WTC11 (cell line): ENCODE results near the gene NPEPL1. TPM values are rescaled to one million over a fixed set of nuclear protein-coding genes. Genes with fewer than 3 reads are reported as not detected.
A peak's percentile ranks its signal among the peaks of the same experiment; 100 is the strongest.

Experiments used
- ATAC-seq: fragments of 200-7000 bp; cut with Tn5 transposase; 2 replicates; pipeline ENCODE4 v1.10.0; 2021; ENCODE audit warnings: mild to moderate bottlenecking, moderate library complexity
- CTCF ChIA-PET: fragments of 300-600 bp; sonication (Branson Sonifier 250); formaldehyde crosslinking; loops from one replicate; lab custom pipeline; 2021; ENCODE audit warnings: antibody characterized with exemption; lab: Charles Lee
- POLR2A ChIA-PET: fragments of 350-600 bp; sonication (Branson Sonifier 250); formaldehyde crosslinking; loops from one replicate; lab custom pipeline; 2021; ENCODE audit warnings: antibody characterized with exemption; lab: Charles Lee
- DNase-seq: peaks from one replicate; pipeline ENCODE4 v3.0.0; 2021; ENCODE audit warnings: low spot score
- H3K27ac Mint-ChIP-seq: 2 replicates; pipeline ENCODE4 v1.8.0; 2021; ENCODE audit warnings: mixed read lengths
- H3K27me3 Mint-ChIP-seq: 2 replicates; pipeline ENCODE4 v1.8.0; 2021; ENCODE audit warnings: low read depth, mild to moderate bottlenecking, moderate library complexity, mixed read lengths
- H3K36me3 Mint-ChIP-seq: 2 replicates; pipeline ENCODE4 v1.8.0; 2021; ENCODE audit warnings: mixed read lengths
- H3K4me1 Mint-ChIP-seq: 2 replicates; pipeline ENCODE4 v1.8.0; 2022; ENCODE audit warnings: mixed read lengths
- H3K4me3 Mint-ChIP-seq: 2 replicates; pipeline ENCODE4 v1.8.0; 2021; ENCODE audit warnings: mild to moderate bottlenecking, moderate library complexity, mixed read lengths
- H3K9me3 Mint-ChIP-seq: 2 replicates; pipeline ENCODE4 v1.8.0; 2021; ENCODE audit warnings: mixed read lengths
- CBFB ChIP-seq: sonication (generic); formaldehyde crosslinking; IDR thresholded peaks from 2 replicates; pipeline ENCODE4 v1.8.1; 2022; ENCODE audit warnings: mild to moderate bottlenecking, low read depth, missing genetic modification reagents
- CREB1 ChIP-seq: sonication (generic); formaldehyde crosslinking; IDR thresholded peaks from 2 replicates; pipeline ENCODE4 v1.8.0; 2023; ENCODE audit warnings: mild to moderate bottlenecking, missing genetic modification reagents
- CREM ChIP-seq: sonication (generic); formaldehyde crosslinking; IDR thresholded peaks from 2 replicates; pipeline ENCODE4 v1.8.1; 2022; ENCODE audit warnings: mild to moderate bottlenecking, missing genetic modification reagents, moderate library complexity
- E2F1 ChIP-seq: sonication (generic); formaldehyde crosslinking; IDR thresholded peaks from 2 replicates; pipeline ENCODE4 v1.8.0; 2022; ENCODE audit warnings: mild to moderate bottlenecking, missing genetic modification reagents
- ETV6 ChIP-seq: sonication (generic); formaldehyde crosslinking; IDR thresholded peaks from 2 replicates; pipeline ENCODE4 v1.8.1; 2022; ENCODE audit warnings: mild to moderate bottlenecking, missing genetic modification reagents
- IRF2 ChIP-seq: sonication (generic); formaldehyde crosslinking; IDR thresholded peaks from 2 replicates; pipeline ENCODE4 v1.8.0; 2022; ENCODE audit warnings: low read depth, missing genetic modification reagents, borderline replicate concordance
- JUN ChIP-seq: sonication (generic); formaldehyde crosslinking; IDR thresholded peaks from 2 replicates; pipeline ENCODE4 v1.8.0; 2023; ENCODE audit warnings: mild to moderate bottlenecking, missing genetic modification reagents
- NR2C2 ChIP-seq: sonication (generic); formaldehyde crosslinking; IDR thresholded peaks from 2 replicates; pipeline ENCODE4 v1.8.0; 2022; ENCODE audit warnings: mild to moderate bottlenecking, missing genetic modification reagents
- OVOL2 ChIP-seq: fragments of 250-450 bp; sonication (Bioruptor Pico); IDR thresholded peaks from 2 replicates; pipeline ENCODE4 v1.9.0; 2021; ENCODE audit warnings: mild to moderate bottlenecking, borderline replicate concordance
- RORB ChIP-seq: fragments of 250-450 bp; sonication (Bioruptor Pico); IDR thresholded peaks from 2 replicates; pipeline ENCODE4 v1.9.0; 2021; ENCODE audit warnings: mild to moderate bottlenecking
- ZBTB21 ChIP-seq: sonication (generic); formaldehyde crosslinking; IDR thresholded peaks from 2 replicates; pipeline ENCODE4 v1.8.1; 2023; ENCODE audit warnings: mild to moderate bottlenecking, missing genetic modification reagents, borderline replicate concordance
- ZBTB43 ChIP-seq: sonication (generic); formaldehyde crosslinking; IDR thresholded peaks from 2 replicates; pipeline ENCODE4 v1.8.1; 2023; ENCODE audit warnings: mild to moderate bottlenecking, missing genetic modification reagents
- ZNF219 ChIP-seq: sonication (generic); formaldehyde crosslinking; IDR thresholded peaks from 2 replicates; pipeline ENCODE4 v1.8.0; 2023; ENCODE audit warnings: missing genetic modification reagents, mild to moderate bottlenecking, borderline replicate concordance
- ZNF425 ChIP-seq: fragments of 250-450 bp; sonication (Bioruptor Pico); conservative IDR thresholded peaks from 2 replicates; pipeline ENCODE4 v1.9.0; 2021; ENCODE audit warnings: mild to moderate bottlenecking
- total RNA-seq: library from RNA; stranded (reverse); gene quantifications from 3 replicates; pipeline ENCODE4 v1.2.3, GENCODE V29; 2021
- TF ChIP-seq, protein P1 (sequence below): sonication (generic); formaldehyde crosslinking; IDR thresholded peaks from 2 replicates; pipeline ENCODE4 v1.8.1; 2022; ENCODE audit warnings: mild to moderate bottlenecking, missing genetic modification reagents, moderate library complexity, borderline replicate concordance
- TF ChIP-seq, protein P2 (sequence below): sonication (generic); formaldehyde crosslinking; IDR thresholded peaks from 2 replicates; pipeline ENCODE4 v1.8.0; 2022; ENCODE audit warnings: mild to moderate bottlenecking, missing genetic modification reagents
- TF ChIP-seq, protein P3 (sequence below): sonication (generic); formaldehyde crosslinking; IDR thresholded peaks from 2 replicates; pipeline ENCODE4 v1.8.1; 2023; ENCODE audit warnings: mild to moderate bottlenecking, missing genetic modification reagents, moderate library complexity
- TF ChIP-seq, protein P4 (sequence below): sonication (generic); formaldehyde crosslinking; IDR thresholded peaks from 2 replicates; pipeline ENCODE4 v1.8.1; 2023; ENCODE audit warnings: mild to moderate bottlenecking, moderate library complexity, missing genetic modification reagents
- TF ChIP-seq, protein P5 (sequence below): sonication (generic); formaldehyde crosslinking; IDR thresholded peaks from 2 replicates; pipeline ENCODE4 v1.8.1; 2022; ENCODE audit warnings: low read depth, missing genetic modification reagents, borderline replicate concordance

NPEPL1 gene
- total RNA-seq, 1 experiment from 2014 or later: 39.9 TPM

DNA sequence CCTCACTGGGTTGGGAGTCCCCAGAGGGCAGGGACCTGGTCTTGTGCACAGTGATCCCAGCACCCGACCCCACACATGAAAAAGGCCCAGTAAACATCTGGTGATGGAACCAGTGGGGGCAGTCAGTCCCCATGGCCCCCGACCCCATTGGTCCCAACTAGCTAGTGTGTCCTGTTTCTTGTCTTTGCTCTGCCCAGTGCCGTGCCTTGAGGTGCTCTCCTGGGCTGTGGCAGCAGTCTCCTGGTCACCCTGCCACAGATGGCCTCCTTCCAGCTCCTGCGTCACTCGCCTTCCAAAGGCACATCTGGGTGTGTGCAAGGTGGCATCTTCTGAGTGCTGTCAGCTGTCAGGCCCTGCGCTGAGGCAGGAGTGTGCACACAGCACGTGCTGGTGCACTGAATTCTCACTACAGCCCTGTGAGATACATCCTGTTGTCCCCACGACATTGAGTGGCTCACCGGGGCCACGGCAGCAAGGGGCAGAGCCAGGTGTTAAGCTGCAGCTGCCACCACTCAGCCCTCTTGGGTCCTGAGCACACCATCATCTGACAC is 3.9 kb downstream of the NPEPL1 start:
- DNase-seq (no peak), ATAC-seq (no peak)
- POLR2A ChIA-PET: no interaction called here
- Mint-ChIP-seq H3K27me3 (no peaks in the 10 kb centered on the region), H3K27ac (peak overlapping the region; percentile 41; the same call in 1 of the 2 replicates), H3K36me3 (peaks cover 17% of the 10 kb centered on the region), H3K4me1 (peaks cover 22% of the 10 kb centered on the region), H3K4me3 (no peak overlapping the region), H3K9me3 (no peaks in the 10 kb centered on the region)
- CTCF ChIA-PET: interaction anchor here (1.7 kb wide), 2 partner anchors 45 to 215 kb away, joined by 6 read pairs; partner anchors contain the start of gene STX16
- TF ChIP-seq IRF2 (CRISPR knock-in tag) (no peak), ETV6 (CRISPR knock-in tag) (no peak), RORB (CRISPR knock-in tag) (no peak), E2F1 (no peak)

- POLR2A ChIA-PET: no interaction called here
- H3K4me1 Mint-ChIP-seq: peaks cover 19% of the 10 kb centered on the region
- CTCF ChIA-PET: interaction anchor here (1.7 kb wide), 2 partner anchors 46 to 216 kb away, joined by 6 read pairs; partner anchors contain the start of gene STX16
- TF ChIP-seq, protein P1, sequence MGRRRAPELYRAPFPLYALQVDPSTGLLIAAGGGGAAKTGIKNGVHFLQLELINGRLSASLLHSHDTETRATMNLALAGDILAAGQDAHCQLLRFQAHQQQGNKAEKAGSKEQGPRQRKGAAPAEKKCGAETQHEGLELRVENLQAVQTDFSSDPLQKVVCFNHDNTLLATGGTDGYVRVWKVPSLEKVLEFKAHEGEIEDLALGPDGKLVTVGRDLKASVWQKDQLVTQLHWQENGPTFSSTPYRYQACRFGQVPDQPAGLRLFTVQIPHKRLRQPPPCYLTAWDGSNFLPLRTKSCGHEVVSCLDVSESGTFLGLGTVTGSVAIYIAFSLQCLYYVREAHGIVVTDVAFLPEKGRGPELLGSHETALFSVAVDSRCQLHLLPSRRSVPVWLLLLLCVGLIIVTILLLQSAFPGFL (CRISPR knock-in tag): no peak
- no peak for TF ChIP-seq JUN
- TF ChIP-seq, protein P2, sequence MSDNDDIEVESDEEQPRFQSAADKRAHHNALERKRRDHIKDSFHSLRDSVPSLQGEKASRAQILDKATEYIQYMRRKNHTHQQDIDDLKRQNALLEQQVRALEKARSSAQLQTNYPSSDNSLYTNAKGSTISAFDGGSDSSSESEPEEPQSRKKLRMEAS (CRISPR knock-in tag): no peak
- no peak for TF ChIP-seq CBFB
- DNase-seq (peak; percentile 5), ATAC-seq (no peak)
- no peaks in the 10 kb centered on the region for H3K9me3 Mint-ChIP-seq
- no peaks in the 10 kb centered on the region for H3K27me3 Mint-ChIP-seq
- H3K4me3 Mint-ChIP-seq: no peak overlapping the region
- H3K36me3 Mint-ChIP-seq: peaks cover 17% of the 10 kb centered on the region
- H3K27ac Mint-ChIP-seq: peak overlapping the region; percentile 41
These were observed 4.7 kb downstream of the NPEPL1 start for GRCh38 chr20:58697201-58697866.

GRCh38 chr20:58697867-58698703 is 5.5 kb downstream of the NPEPL1 start:
- no peak for ATAC-seq
- TF ChIP-seq, protein P3, sequence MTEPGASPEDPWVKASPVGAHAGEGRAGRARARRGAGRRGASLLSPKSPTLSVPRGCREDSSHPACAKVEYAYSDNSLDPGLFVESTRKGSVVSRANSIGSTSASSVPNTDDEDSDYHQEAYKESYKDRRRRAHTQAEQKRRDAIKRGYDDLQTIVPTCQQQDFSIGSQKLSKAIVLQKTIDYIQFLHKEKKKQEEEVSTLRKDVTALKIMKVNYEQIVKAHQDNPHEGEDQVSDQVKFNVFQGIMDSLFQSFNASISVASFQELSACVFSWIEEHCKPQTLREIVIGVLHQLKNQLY: no peak
- TF ChIP-seq ZBTB43 (CRISPR knock-in tag) (no peak), ZBTB21 (no peak), CREM (no peak), OVOL2 (CRISPR knock-in tag) (no peak), NR2C2 (no peak), ZNF219 (CRISPR knock-in tag) (no peak), CREB1 (no peak), ZNF425 (CRISPR knock-in tag) (no peak)
- TF ChIP-seq, protein P4, sequence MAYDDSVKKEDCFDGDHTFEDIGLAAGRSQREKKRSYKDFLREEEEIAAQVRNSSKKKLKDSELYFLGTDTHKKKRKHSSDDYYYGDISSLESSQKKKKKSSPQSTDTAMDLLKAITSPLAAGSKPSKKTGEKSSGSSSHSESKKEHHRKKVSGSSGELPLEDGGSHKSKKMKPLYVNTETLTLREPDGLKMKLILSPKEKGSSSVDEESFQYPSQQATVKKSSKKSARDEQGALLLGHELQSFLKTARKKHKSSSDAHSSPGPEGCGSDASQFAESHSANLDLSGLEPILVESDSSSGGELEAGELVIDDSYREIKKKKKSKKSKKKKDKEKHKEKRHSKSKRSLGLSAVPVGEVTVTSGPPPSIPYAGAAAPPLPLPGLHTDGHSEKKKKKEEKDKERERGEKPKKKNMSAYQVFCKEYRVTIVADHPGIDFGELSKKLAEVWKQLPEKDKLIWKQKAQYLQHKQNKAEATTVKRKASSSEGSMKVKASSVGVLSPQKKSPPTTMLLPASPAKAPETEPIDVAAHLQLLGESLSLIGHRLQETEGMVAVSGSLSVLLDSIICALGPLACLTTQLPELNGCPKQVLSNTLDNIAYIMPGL: no peak
- TF ChIP-seq, protein P5, sequence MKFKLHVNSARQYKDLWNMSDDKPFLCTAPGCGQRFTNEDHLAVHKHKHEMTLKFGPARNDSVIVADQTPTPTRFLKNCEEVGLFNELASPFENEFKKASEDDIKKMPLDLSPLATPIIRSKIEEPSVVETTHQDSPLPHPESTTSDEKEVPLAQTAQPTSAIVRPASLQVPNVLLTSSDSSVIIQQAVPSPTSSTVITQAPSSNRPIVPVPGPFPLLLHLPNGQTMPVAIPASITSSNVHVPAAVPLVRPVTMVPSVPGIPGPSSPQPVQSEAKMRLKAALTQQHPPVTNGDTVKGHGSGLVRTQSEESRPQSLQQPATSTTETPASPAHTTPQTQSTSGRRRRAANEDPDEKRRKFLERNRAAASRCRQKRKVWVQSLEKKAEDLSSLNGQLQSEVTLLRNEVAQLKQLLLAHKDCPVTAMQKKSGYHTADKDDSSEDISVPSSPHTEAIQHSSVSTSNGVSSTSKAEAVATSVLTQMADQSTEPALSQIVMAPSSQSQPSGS (CRISPR knock-in tag): no peak

More at GRCh38 chr20:58697867-58698703, 5.5 kb downstream of the NPEPL1 start:
- H3K4me3 Mint-ChIP-seq: no peak overlapping the region
- peak; percentile 4 for DNase-seq
- H3K4me1 Mint-ChIP-seq: peaks cover 19% of the 10 kb centered on the region
- peaks cover 24% of the 10 kb centered on the region for H3K36me3 Mint-ChIP-seq
- no peaks in the 10 kb centered on the region for H3K9me3 Mint-ChIP-seq
- peak overlapping the region; percentile 22 for H3K27ac Mint-ChIP-seq
- H3K27me3 Mint-ChIP-seq: no peaks in the 10 kb centered on the region
- CTCF ChIA-PET: interaction anchor here (1.7 kb wide), 2 partner anchors 47 to 216 kb away, joined by 6 read pairs; partner anchors contain the start of gene STX16
- POLR2A ChIA-PET: interaction anchor here (0.7 kb wide), 1 partner anchor 38 kb away, joined by 3 read pairs; no protein-coding TSS in a partner anchor
